SK-N-SH (cell line): Measurements from ENCODE around the gene TMEM63C. TPM values are rescaled to one million over a fixed set of nuclear protein-coding genes. Genes with fewer than 3 reads are reported as not detected.

Experiments
- CTCF ChIA-PET: fragments of 300-600, 350-600 bp; formaldehyde crosslinking; extraction: SDS; loops from one replicate; lab custom pipeline; 2021; lab: Yijun Ruan, JAX
- POLR2A ChIA-PET: fragments of 350-600 bp; sonication (Branson Sonifier 250); formaldehyde crosslinking; extraction: SDS; loops from one replicate; lab custom pipeline; 2020; ENCODE audit warnings: antibody characterized with exemption, inconsistent platforms; lab: Yijun Ruan, JAX
- DNase-seq: peaks from one replicate; pipeline ENCODE4 v3.0.0; 2012
- H2AFZ ChIP-seq: fragments of 200-600 bp; sonication (generic); 2 replicates; pipeline ENCODE4 v1.8.1; 2016; ENCODE audit warnings: antibody characterized with exemption, mild to moderate bottlenecking, low read depth
- H3F3A ChIP-seq: fragments of 200-600 bp; sonication (generic); replicated peaks from 2 replicates; pipeline ENCODE3; 2016; ENCODE audit warnings: antibody characterized with exemption, mild to moderate bottlenecking; ENCODE audit not compliant: insufficient read depth
- H3K27ac ChIP-seq, 2 experiments: fragments of 200-500 bp in 1 of 2; fragments of 200-600 bp in 1 of 2; sonication (Bioruptor generic) in 1 of 2; sonication (generic), shearing (Covaris generic) in 1 of 2; 2 replicates each; pipeline versions ENCODE4 v1.5.1 to v1.6.1; 2014 to 2016; ENCODE audit warnings: low read depth in 2 of 2, inconsistent platforms in 1 of 2, low read length in 1 of 2, mild to moderate bottlenecking in 1 of 2, mixed read lengths in 1 of 2
- H3K27me3 ChIP-seq: fragments of 200-600 bp; sonication (generic), shearing (Covaris generic); 2 replicates; pipeline ENCODE4 v1.6.1; 2016; ENCODE audit warnings: mixed run types; ENCODE audit not compliant: insufficient read depth
- H3K36me3 ChIP-seq, 2 experiments: fragments of 200-500 bp in 1 of 2; fragments of 200-600 bp in 1 of 2; sonication (Bioruptor generic) in 1 of 2; sonication (generic) in 1 of 2; replicated peaks in 1 of 2; 2 replicates each; pipeline versions ENCODE3 to v1.5.1; 2014 to 2016; ENCODE audit warnings: low read length in 1 of 2, mild to moderate bottlenecking in 1 of 2; ENCODE audit not compliant: insufficient read depth in 2 of 2, control insufficient read depth in 1 of 2
- H3K4me1 ChIP-seq, 2 experiments: fragments of 200-500 bp in 1 of 2; fragments of 200-600 bp in 1 of 2; sonication (Bioruptor generic) in 1 of 2; sonication (generic), shearing (Covaris generic) in 1 of 2; 2 replicates each; pipeline versions ENCODE4 v1.5.1 to v1.6.1; 2014 to 2016; ENCODE audit warnings: low read depth in 1 of 2, low read length in 1 of 2, mixed run types in 1 of 2; ENCODE audit not compliant: insufficient read depth in 2 of 2, control insufficient read depth in 1 of 2
- H3K4me2 ChIP-seq: fragments of 200-600 bp; sonication (generic), shearing (Covaris generic); 2 replicates; pipeline ENCODE4 v1.6.1; 2017; ENCODE audit warnings: mixed run types
- H3K4me3 ChIP-seq, 2 experiments: fragments of 200-500 bp in 1 of 2; fragments of 200-600 bp in 1 of 2; sonication (Bioruptor generic) in 1 of 2; sonication (generic), shearing (Covaris generic) in 1 of 2; 2 replicates each; pipeline versions ENCODE4 v1.5.1 to v1.8.1; 2014 to 2016; ENCODE audit warnings: low read depth in 2 of 2, inconsistent platforms in 1 of 2, low read length in 1 of 2, mild to moderate bottlenecking in 1 of 2, mixed read lengths in 1 of 2, moderate library complexity in 1 of 2
- H3K79me2 ChIP-seq: fragments of 200-600 bp; sonication (generic); 2 replicates; pipeline ENCODE4 v1.8.1; 2017; ENCODE audit warnings: mild to moderate bottlenecking; ENCODE audit not compliant: insufficient read depth
- H3K9ac ChIP-seq: fragments of 200-600 bp; sonication (generic); 2 replicates; pipeline ENCODE4 v1.6.1; 2017; ENCODE audit warnings: mixed run types
- H3K9me2 ChIP-seq: fragments of 200-600 bp; sonication (generic); 2 replicates; pipeline ENCODE4 v1.6.1; 2017; ENCODE audit warnings: mixed run types
- H3K9me3 ChIP-seq: fragments of 200-600 bp; sonication (generic); 2 replicates; pipeline ENCODE4 v1.6.1; 2017; ENCODE audit warnings: mixed run types, mild to moderate bottlenecking, moderate library complexity
- H4K20me1 ChIP-seq: fragments of 200-600 bp; sonication (generic); 2 replicates; pipeline ENCODE4 v1.6.1; 2017; ENCODE audit warnings: mild to moderate bottlenecking, mixed run types; ENCODE audit not compliant: insufficient read depth
- CHD2 ChIP-seq: fragments of 150-350 bp; IDR thresholded peaks from 2 replicates; pipeline ENCODE4 v1.6.1; 2018; ENCODE audit warnings: low read length; ENCODE audit not compliant: partially characterized antibody
- EP300 ChIP-seq, 2 experiments: IDR thresholded peaks; 2 replicates each; pipeline versions ENCODE4 v1.4.0 to v1.6.1; 2012; ENCODE audit warnings: borderline replicate concordance in 1 of 2, low read depth in 1 of 2, low read length in 1 of 2
- FOXM1 ChIP-seq: IDR thresholded peaks from 2 replicates; pipeline ENCODE4 v1.4.0; 2012; ENCODE audit warnings: low read depth, mild to moderate bottlenecking
- GABPA ChIP-seq: IDR thresholded peaks from 2 replicates; pipeline ENCODE4 v1.4.0; 2012; ENCODE audit warnings: low read depth, mild to moderate bottlenecking
- JUND ChIP-seq: IDR thresholded peaks from 2 replicates; pipeline ENCODE4 v1.4.0; 2012
- MEF2A ChIP-seq: IDR thresholded peaks from 2 replicates; pipeline ENCODE4 v1.4.0; 2012; ENCODE audit warnings: low read depth, borderline replicate concordance
- MXI1 ChIP-seq: IDR thresholded peaks from 2 replicates; pipeline ENCODE4 v1.6.1; 2012; ENCODE audit warnings: mild to moderate bottlenecking, low read depth, low read length, improper control_type of control experiment
- NRF1 ChIP-seq: IDR thresholded peaks from 2 replicates; pipeline ENCODE4 v1.6.1; 2012; ENCODE audit warnings: low read depth, mild to moderate bottlenecking, low read length
- RAD21 ChIP-seq: IDR thresholded peaks from 2 replicates; pipeline ENCODE4 v1.6.1; 2012; ENCODE audit warnings: mild to moderate bottlenecking, low read length
- SIN3A ChIP-seq: IDR thresholded peaks from 2 replicates; pipeline ENCODE4 v1.6.1; 2012; ENCODE audit warnings: low read depth, mild to moderate bottlenecking, low read length, moderate library complexity, borderline replicate concordance
- SMC3 ChIP-seq: IDR thresholded peaks from 2 replicates; pipeline ENCODE4 v1.6.1; 2012; ENCODE audit warnings: low read depth, low read length, improper control_type of control experiment
- TAF1 ChIP-seq: IDR thresholded peaks from 2 replicates; pipeline ENCODE4 v1.6.1; 2012; ENCODE audit warnings: low read depth, mild to moderate bottlenecking, low read length, moderate library complexity, borderline replicate concordance
- TCF12 ChIP-seq: IDR thresholded peaks from 2 replicates; pipeline ENCODE4 v1.4.0; 2012
- TEAD4 ChIP-seq: IDR thresholded peaks from 2 replicates; pipeline ENCODE4 v1.4.0; 2012; ENCODE audit warnings: mild to moderate bottlenecking, borderline replicate concordance; ENCODE audit not compliant: insufficient read depth
- YY1 ChIP-seq: IDR thresholded peaks from 2 replicates; pipeline ENCODE4 v1.4.0; 2012; ENCODE audit warnings: low read depth, mild to moderate bottlenecking
- WGBS: methylation state at CpG from one replicate; pipeline ENCODE4 v1.1.6; 2017; ENCODE audit warnings: low lambda C conversion rate; 5-methylcytosine and 5-hydroxymethylcytosine counted together
- polyA plus RNA-seq, 3 experiments: library from polyadenylated mRNA; depleted of rRNA; stranded (reverse); fragments of >200 nt; gene quantifications; 2 replicates each; pipeline ENCODE4 v1.2.3, GENCODE V29; 2012
- TF ChIP-seq, protein P1 (sequence below): fragments of 200-600 bp; sonication (generic); IDR thresholded peaks from 2 replicates; pipeline ENCODE4 v1.6.1; 2017; ENCODE audit warnings: antibody characterized with exemption, mild to moderate bottlenecking, moderate library complexity
- TF ChIP-seq, protein P2 (sequence below): IDR thresholded peaks from 2 replicates; pipeline ENCODE4 v1.4.0; 2012; ENCODE audit warnings: low read depth
- TF ChIP-seq, protein P3 (sequence below): IDR thresholded peaks from 2 replicates; pipeline ENCODE4 v1.6.1; 2012; ENCODE audit warnings: mild to moderate bottlenecking, low read depth, low read length, moderate library complexity
- TF ChIP-seq, protein P4 (sequence below): IDR thresholded peaks from 2 replicates; pipeline ENCODE4 v1.4.0; 2012; ENCODE audit warnings: low read depth, borderline replicate concordance
- TF ChIP-seq, protein P5 (sequence below): fragments of 150-350 bp; IDR thresholded peaks from 2 replicates; pipeline ENCODE4 v1.6.1; 2017; ENCODE audit warnings: antibody characterized with exemption, low read length, low read depth, borderline replicate concordance

The TMEM63C gene
- polyA plus RNA-seq, 1 of the 3 experiments (the other 2 are of a cell fraction): 0.25 TPM

DNA sequence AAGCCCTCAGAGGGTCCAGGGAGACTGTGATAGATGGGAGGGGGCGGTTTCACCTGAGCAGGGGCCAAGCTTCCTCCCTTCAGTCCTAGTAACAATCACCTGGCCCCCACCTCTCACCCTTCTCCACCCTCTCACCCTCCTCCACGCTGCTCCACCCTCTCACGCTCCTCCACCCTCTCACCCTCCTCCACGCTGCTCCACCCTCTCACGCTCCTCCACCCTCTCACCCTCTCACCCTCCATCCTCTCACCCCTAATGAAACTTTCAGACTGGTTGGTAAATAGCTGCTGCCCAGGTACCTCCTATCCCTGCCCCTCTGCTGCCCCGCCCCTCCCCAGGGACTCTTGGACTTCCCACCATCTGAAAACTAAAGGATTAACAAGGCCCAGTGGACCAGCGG lies 55.2 kb downstream of the TMEM63C start:
- 52% methylated on average over 7 of the region's 7 CpGs for WGBS
- Histone ChIP-seq H3K9ac (no peak overlapping the region), H3K36me3 (no peaks in the 10 kb centered on the region), H3F3A (no peaks in the 10 kb centered on the region), H3K27ac (no peak overlapping the region), H3K4me1 (no peaks in the 10 kb centered on the region), H3K4me2 (no peak overlapping the region), H4K20me1 (no peaks in the 10 kb centered on the region), H3K79me2 (no peaks in the 10 kb centered on the region), H3K9me2 (no peaks in the 10 kb centered on the region), H3K4me3 (no peak overlapping the region), H3K9me3 (no peaks in the 10 kb centered on the region), H3K27me3 (no peaks in the 10 kb centered on the region; the same call in 1 of the 2 replicates), H2AFZ (no peak overlapping the region)
- POLR2A ChIA-PET: no interaction called here
- CTCF ChIA-PET: interaction anchor here (1.8 kb wide), 1 partner anchor 38 kb away, joined by 4 read pairs; no protein-coding TSS in a partner anchor
- DNase-seq: no peak
- TF ChIP-seq, protein P1, sequence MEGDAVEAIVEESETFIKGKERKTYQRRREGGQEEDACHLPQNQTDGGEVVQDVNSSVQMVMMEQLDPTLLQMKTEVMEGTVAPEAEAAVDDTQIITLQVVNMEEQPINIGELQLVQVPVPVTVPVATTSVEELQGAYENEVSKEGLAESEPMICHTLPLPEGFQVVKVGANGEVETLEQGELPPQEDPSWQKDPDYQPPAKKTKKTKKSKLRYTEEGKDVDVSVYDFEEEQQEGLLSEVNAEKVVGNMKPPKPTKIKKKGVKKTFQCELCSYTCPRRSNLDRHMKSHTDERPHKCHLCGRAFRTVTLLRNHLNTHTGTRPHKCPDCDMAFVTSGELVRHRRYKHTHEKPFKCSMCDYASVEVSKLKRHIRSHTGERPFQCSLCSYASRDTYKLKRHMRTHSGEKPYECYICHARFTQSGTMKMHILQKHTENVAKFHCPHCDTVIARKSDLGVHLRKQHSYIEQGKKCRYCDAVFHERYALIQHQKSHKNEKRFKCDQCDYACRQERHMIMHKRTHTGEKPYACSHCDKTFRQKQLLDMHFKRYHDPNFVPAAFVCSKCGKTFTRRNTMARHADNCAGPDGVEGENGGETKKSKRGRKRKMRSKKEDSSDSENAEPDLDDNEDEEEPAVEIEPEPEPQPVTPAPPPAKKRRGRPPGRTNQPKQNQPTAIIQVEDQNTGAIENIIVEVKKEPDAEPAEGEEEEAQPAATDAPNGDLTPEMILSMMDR: no peak
- TF ChIP-seq EP300 (IDR thresholded peaks at IDR 0.05; ENCODE audit: borderline replicate concordance in 1 of 2, low read depth in 1 of 2, low read length in 1 of 2) (no peak), NRF1 (no peak), FOXM1 (no peak), GABPA (no peak), RAD21 (no peak), CHD2 (no peak), YY1 (no peak), JUND (no peak), MXI1 (no peak), MEF2A (no peak), TEAD4 (no peak), TAF1 (no peak), SMC3 (no peak), TCF12 (no peak), SIN3A (no peak)
- TF ChIP-seq, protein P2, sequence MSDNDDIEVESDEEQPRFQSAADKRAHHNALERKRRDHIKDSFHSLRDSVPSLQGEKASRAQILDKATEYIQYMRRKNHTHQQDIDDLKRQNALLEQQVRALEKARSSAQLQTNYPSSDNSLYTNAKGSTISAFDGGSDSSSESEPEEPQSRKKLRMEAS: no peak
- TF ChIP-seq, protein P3, sequence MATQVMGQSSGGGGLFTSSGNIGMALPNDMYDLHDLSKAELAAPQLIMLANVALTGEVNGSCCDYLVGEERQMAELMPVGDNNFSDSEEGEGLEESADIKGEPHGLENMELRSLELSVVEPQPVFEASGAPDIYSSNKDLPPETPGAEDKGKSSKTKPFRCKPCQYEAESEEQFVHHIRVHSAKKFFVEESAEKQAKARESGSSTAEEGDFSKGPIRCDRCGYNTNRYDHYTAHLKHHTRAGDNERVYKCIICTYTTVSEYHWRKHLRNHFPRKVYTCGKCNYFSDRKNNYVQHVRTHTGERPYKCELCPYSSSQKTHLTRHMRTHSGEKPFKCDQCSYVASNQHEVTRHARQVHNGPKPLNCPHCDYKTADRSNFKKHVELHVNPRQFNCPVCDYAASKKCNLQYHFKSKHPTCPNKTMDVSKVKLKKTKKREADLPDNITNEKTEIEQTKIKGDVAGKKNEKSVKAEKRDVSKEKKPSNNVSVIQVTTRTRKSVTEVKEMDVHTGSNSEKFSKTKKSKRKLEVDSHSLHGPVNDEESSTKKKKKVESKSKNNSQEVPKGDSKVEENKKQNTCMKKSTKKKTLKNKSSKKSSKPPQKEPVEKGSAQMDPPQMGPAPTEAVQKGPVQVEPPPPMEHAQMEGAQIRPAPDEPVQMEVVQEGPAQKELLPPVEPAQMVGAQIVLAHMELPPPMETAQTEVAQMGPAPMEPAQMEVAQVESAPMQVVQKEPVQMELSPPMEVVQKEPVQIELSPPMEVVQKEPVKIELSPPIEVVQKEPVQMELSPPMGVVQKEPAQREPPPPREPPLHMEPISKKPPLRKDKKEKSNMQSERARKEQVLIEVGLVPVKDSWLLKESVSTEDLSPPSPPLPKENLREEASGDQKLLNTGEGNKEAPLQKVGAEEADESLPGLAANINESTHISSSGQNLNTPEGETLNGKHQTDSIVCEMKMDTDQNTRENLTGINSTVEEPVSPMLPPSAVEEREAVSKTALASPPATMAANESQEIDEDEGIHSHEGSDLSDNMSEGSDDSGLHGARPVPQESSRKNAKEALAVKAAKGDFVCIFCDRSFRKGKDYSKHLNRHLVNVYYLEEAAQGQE: no peak
- TF ChIP-seq, protein P4, sequence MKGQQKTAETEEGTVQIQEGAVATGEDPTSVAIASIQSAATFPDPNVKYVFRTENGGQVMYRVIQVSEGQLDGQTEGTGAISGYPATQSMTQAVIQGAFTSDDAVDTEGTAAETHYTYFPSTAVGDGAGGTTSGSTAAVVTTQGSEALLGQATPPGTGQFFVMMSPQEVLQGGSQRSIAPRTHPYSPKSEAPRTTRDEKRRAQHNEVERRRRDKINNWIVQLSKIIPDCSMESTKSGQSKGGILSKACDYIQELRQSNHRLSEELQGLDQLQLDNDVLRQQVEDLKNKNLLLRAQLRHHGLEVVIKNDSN: no peak
- TF ChIP-seq, protein P5, sequence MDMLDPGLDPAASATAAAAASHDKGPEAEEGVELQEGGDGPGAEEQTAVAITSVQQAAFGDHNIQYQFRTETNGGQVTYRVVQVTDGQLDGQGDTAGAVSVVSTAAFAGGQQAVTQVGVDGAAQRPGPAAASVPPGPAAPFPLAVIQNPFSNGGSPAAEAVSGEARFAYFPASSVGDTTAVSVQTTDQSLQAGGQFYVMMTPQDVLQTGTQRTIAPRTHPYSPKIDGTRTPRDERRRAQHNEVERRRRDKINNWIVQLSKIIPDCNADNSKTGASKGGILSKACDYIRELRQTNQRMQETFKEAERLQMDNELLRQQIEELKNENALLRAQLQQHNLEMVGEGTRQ: no peak
